ENCODE data around the gene PTPRB.

The PTPRB gene

GRCh38 chr12:70648831-70649230, 11.6 kb upstream of the PTPRB start:
- DNase-seq (no peak), ATAC-seq (ENCODE audit: insufficient read depth, low read depth) (no peak)
- Histone ChIP-seq H3K4me3 (ENCODE audit: low read depth in 1 of 2, low read length in 2 of 2) (no peak overlapping the region), H4K20me1 (ENCODE audit: insufficient read depth, low read length) (no peaks in the 10 kb centered on the region), H3K4me2 (ENCODE audit: insufficient read depth, low read length) (no peak overlapping the region), H3K27me3 (ENCODE audit: insufficient read depth, low read length, poor library complexity) (peaks cover 3% of the 10 kb centered on the region), H3K9me3 (ENCODE audit: insufficient read depth, low read length, severe bottlenecking) (no peaks in the 10 kb centered on the region), H3K79me2 (ENCODE audit: insufficient read depth, low read length) (no peaks in the 10 kb centered on the region), H3K9ac (ENCODE audit: low read depth, low read length) (no peak overlapping the region), H2AFZ (ENCODE audit: low read depth, low read length) (no peak overlapping the region), H3K4me1 (ENCODE audit: insufficient read depth, low read length) (no peaks in the 10 kb centered on the region), H3K36me3 (ENCODE audit: insufficient read depth, low read length) (no peaks in the 10 kb centered on the region), H3K27ac (ENCODE audit: low read length) (no peak overlapping the region)
- TF ChIP-seq CTCF (IDR thresholded peaks at IDR 0.05; ENCODE audit: borderline replicate concordance, extremely low read depth, low read length, poor library complexity, severe bottlenecking) (no peak), EZH2 (IDR thresholded peaks at IDR 0.05; ENCODE audit: borderline replicate concordance, low read depth, low read length, severe bottlenecking) (no peak)

- Histone ChIP-seq H3K4me3 (ENCODE audit: low read depth in 1 of 2, low read length in 2 of 2) (no peak overlapping the region), H3K9me3 (ENCODE audit: insufficient read depth, low read length, severe bottlenecking) (no peaks in the 10 kb centered on the region), H3K27ac (ENCODE audit: low read length) (no peak overlapping the region), H3K9ac (ENCODE audit: low read depth, low read length) (no peak overlapping the region), H2AFZ (ENCODE audit: low read depth, low read length) (no peak overlapping the region), H3K36me3 (ENCODE audit: insufficient read depth, low read length) (no peaks in the 10 kb centered on the region), H3K79me2 (ENCODE audit: insufficient read depth, low read length) (no peaks in the 10 kb centered on the region), H3K27me3 (ENCODE audit: insufficient read depth, low read length, poor library complexity) (peaks cover 2% of the 10 kb centered on the region), H3K4me2 (ENCODE audit: insufficient read depth, low read length) (no peak overlapping the region), H4K20me1 (ENCODE audit: insufficient read depth, low read length) (no peaks in the 10 kb centered on the region), H3K4me1 (ENCODE audit: insufficient read depth, low read length) (no peaks in the 10 kb centered on the region)
- ATAC-seq (ENCODE audit: insufficient read depth, low read depth) (no peak), DNase-seq (no peak)
- TF ChIP-seq CTCF (IDR thresholded peaks at IDR 0.05; ENCODE audit: borderline replicate concordance, extremely low read depth, low read length, poor library complexity, severe bottlenecking), result no peak
- no peak for TF ChIP-seq EZH2 (IDR thresholded peaks at IDR 0.05; ENCODE audit: borderline replicate concordance, low read depth, low read length, severe bottlenecking)
Observed at GRCh38 chr12:70648191-70648590, 11.0 kb upstream of the PTPRB start.

GRCh38 chr12:70646850-70647249, 9.6 kb upstream of the PTPRB start:
- Histone ChIP-seq H3K9ac (ENCODE audit: low read depth, low read length) (no peak overlapping the region), H3K4me2 (ENCODE audit: insufficient read depth, low read length) (no peak overlapping the region), H3K4me1 (ENCODE audit: insufficient read depth, low read length) (no peaks in the 10 kb centered on the region), H2AFZ (ENCODE audit: low read depth, low read length) (no peak overlapping the region), H3K9me3 (ENCODE audit: insufficient read depth, low read length, severe bottlenecking) (no peaks in the 10 kb centered on the region), H4K20me1 (ENCODE audit: insufficient read depth, low read length) (no peaks in the 10 kb centered on the region), H3K27ac (ENCODE audit: low read length) (no peak overlapping the region), H3K4me3 (ENCODE audit: low read depth in 1 of 2, low read length in 2 of 2) (no peak overlapping the region), H3K36me3 (ENCODE audit: insufficient read depth, low read length) (no peaks in the 10 kb centered on the region), H3K27me3 (ENCODE audit: insufficient read depth, low read length, poor library complexity) (no peaks in the 10 kb centered on the region), H3K79me2 (ENCODE audit: insufficient read depth, low read length) (no peaks in the 10 kb centered on the region)
- ATAC-seq (ENCODE audit: insufficient read depth, low read depth) (no peak), DNase-seq (no peak)
- TF ChIP-seq CTCF (IDR thresholded peaks at IDR 0.05; ENCODE audit: borderline replicate concordance, extremely low read depth, low read length, poor library complexity, severe bottlenecking), result no peak
- TF ChIP-seq EZH2 (IDR thresholded peaks at IDR 0.05; ENCODE audit: borderline replicate concordance, low read depth, low read length, severe bottlenecking), result no peak

Measured in DND-41 (cell line).